Naive B cell (primary cell): Measurements from ENCODE around the gene UBE2G2. TPM values are rescaled to one million over a fixed set of nuclear protein-coding genes. Genes with fewer than 3 reads are reported as not detected.
"Not testable (repeated sequence)": the region's sequence is repeated elsewhere in the genome, so short reads cannot be mapped to it uniquely, and the experiment has no call there.

Experiments
- ATAC-seq, 2 donors: fragments of 150-1000 bp; cut with Tn5 transposase; 2 replicates each; pipeline ENCODE4 v1.10.0; 2021; ENCODE audit warnings: low read depth in 2 of 2, mild to moderate bottlenecking in 2 of 2, moderate library complexity in 2 of 2
- DNase-seq: peaks from one replicate; pipeline ENCODE4 v3.0.0; 2022
- H3K27ac Mint-ChIP-seq, 6 donors: one replicate each; pipeline ENCODE4 v1.8.0; 2020 to 2022; ENCODE audit warnings: mild to moderate bottlenecking in 6 of 6, mixed read lengths in 6 of 6, moderate library complexity in 5 of 6, inconsistent platforms in 2 of 6
- H3K27me3 Mint-ChIP-seq, 3 donors: one replicate each; pipeline ENCODE4 v1.8.0; 2021 to 2022; ENCODE audit warnings: mixed read lengths in 3 of 3, mild to moderate bottlenecking in 1 of 3
- H3K36me3 Mint-ChIP-seq, 2 donors: one replicate each; pipeline ENCODE4 v1.8.0; 2020 to 2022; ENCODE audit warnings: mixed read lengths in 2 of 2, inconsistent platforms in 1 of 2, mild to moderate bottlenecking in 1 of 2
- H3K4me1 Mint-ChIP-seq, 3 donors: one replicate each; pipeline ENCODE4 v1.8.0; 2020 to 2022; ENCODE audit warnings: mixed read lengths in 3 of 3, inconsistent platforms in 1 of 3, mild to moderate bottlenecking in 1 of 3, moderate library complexity in 1 of 3
- H3K4me3 Mint-ChIP-seq, 8 donors: one replicate each; pipeline ENCODE4 v1.8.0; 2020 to 2022; ENCODE audit warnings: mild to moderate bottlenecking in 8 of 8, mixed read lengths in 8 of 8, moderate library complexity in 8 of 8, inconsistent platforms in 2 of 8
- H3K9me3 Mint-ChIP-seq, 7 donors: one replicate each; pipeline ENCODE4 v1.8.0; 2020 to 2022; ENCODE audit warnings: mixed read lengths in 7 of 7, mild to moderate bottlenecking in 5 of 7, inconsistent platforms in 2 of 7, moderate library complexity in 1 of 7
- polyA plus RNA-seq, 6 donors: library from polyadenylated mRNA; unstranded; fragments of 300-500 nt; fragmentation: Illumina TruSeq; gene quantifications; one replicate each; pipeline ENCODE4 v1.2.3, GENCODE V29; 2021; ENCODE audit warnings: low read depth in 6 of 6

The UBE2G2 gene
- polyA plus RNA-seq, 6 donors from 2014 or later: 53.8 to 72.5 (median 59.5) TPM

GRCh38 chr21:44832516-44833255 is 31.1 kb upstream of the UBE2G2 start:
- Mint-ChIP-seq H3K4me1 (peaks cover 10 to 23% (median 14%) of the 10 kb centered on the region in 3 donors), H3K4me3 (peak overlapping the region in 1 of 8 donors; percentile 47), H3K9me3 (peaks cover 8 to 20% (median 10%) of the 10 kb centered on the region in 7 donors), H3K27ac (peak overlapping the region in 1 of 6 donors; percentile 39), H3K36me3 (peaks cover 12 to 14% of the 10 kb centered on the region in 2 donors)
- DNase-seq, H3K27me3 Mint-ChIP-seq, ATAC-seq: not testable (repeated sequence)

GRCh38 chr21:44831227-44831860 is 29.7 kb upstream of the UBE2G2 start:
- peaks cover 10 to 23% (median 14%) of the 10 kb centered on the region in 3 donors for H3K4me1 Mint-ChIP-seq
- DNase-seq: no peak
- ATAC-seq: peak; percentile 47
- H3K27ac Mint-ChIP-seq: peak overlapping the region in 3 of 6 donors; percentile 2 to 91 (median 51)
- peaks cover 17 to 20% of the 10 kb centered on the region in 2 donors for H3K36me3 Mint-ChIP-seq
- H3K27me3 Mint-ChIP-seq: peaks cover 0 to 7% (median 0%) of the 10 kb centered on the region in 3 donors
- peak overlapping the region in 7 of 8 donors; percentile 49 to 75 (median 58) for H3K4me3 Mint-ChIP-seq
- peaks cover 13 to 28% (median 17%) of the 10 kb centered on the region in 7 donors for H3K9me3 Mint-ChIP-seq

GRCh38 chr21:44829507-44830092 is 28.0 kb upstream of the UBE2G2 start:
- H3K36me3 Mint-ChIP-seq: peaks cover 17 to 20% of the 10 kb centered on the region in 2 donors
- no peak overlapping the region for H3K27ac Mint-ChIP-seq
- DNase-seq (no peak), ATAC-seq (no peak)
- peaks cover 10 to 23% (median 14%) of the 10 kb centered on the region in 3 donors for H3K4me1 Mint-ChIP-seq
- H3K4me3 Mint-ChIP-seq: peak overlapping the region in 1 of 8 donors; percentile 3
- peaks cover 0 to 7% (median 0%) of the 10 kb centered on the region in 3 donors for H3K27me3 Mint-ChIP-seq
- H3K9me3 Mint-ChIP-seq: peaks cover 13 to 28% (median 17%) of the 10 kb centered on the region in 7 donors

GRCh38 chr21:44828362-44829056 is 26.9 kb upstream of the UBE2G2 start:
- DNase-seq (no peak), ATAC-seq (no peak)
- H3K9me3 Mint-ChIP-seq: peaks cover 16 to 33% (median 19%) of the 10 kb centered on the region in 7 donors
- peak overlapping the region in 1 of 8 donors; percentile 45 for H3K4me3 Mint-ChIP-seq
- H3K4me1 Mint-ChIP-seq: peaks cover 10 to 23% (median 14%) of the 10 kb centered on the region in 3 donors
- H3K27me3 Mint-ChIP-seq: peaks cover 0 to 7% (median 4%) of the 10 kb centered on the region in 3 donors
- peak overlapping the region in 2 of 6 donors; percentile 2 to 37 for H3K27ac Mint-ChIP-seq
- peaks cover 21 to 26% of the 10 kb centered on the region in 2 donors for H3K36me3 Mint-ChIP-seq

GRCh38 chr21:44823179-44823660 is 21.6 kb upstream of the UBE2G2 start:
- no peak for ATAC-seq
- Mint-ChIP-seq H3K4me1 (no peaks in the 10 kb centered on the region), H3K9me3 (peaks cover 18 to 37% (median 30%) of the 10 kb centered on the region in 7 donors), H3K27ac (peak overlapping the region in 1 of 6 donors; percentile 41), H3K27me3 (peaks cover 0 to 7% (median 4%) of the 10 kb centered on the region in 3 donors), H3K4me3 (peak overlapping the region in 1 of 8 donors; percentile 59), H3K36me3 (peaks cover 15 to 23% of the 10 kb centered on the region in 2 donors)
- DNase-seq: no peak

GRCh38 chr21:44822484-44823178 is 21.0 kb upstream of the UBE2G2 start:
- DNase-seq: no peak
- H3K9me3 Mint-ChIP-seq: peaks cover 14 to 31% (median 25%) of the 10 kb centered on the region in 7 donors

GRCh38 chr21:44820851-44821250 is 19.2 kb upstream of the UBE2G2 start:
- peaks cover 0 to 4% (median 0%) of the 10 kb centered on the region in 3 donors for H3K27me3 Mint-ChIP-seq
- H3K4me3 Mint-ChIP-seq: peak overlapping the region in 2 of 8 donors; percentile 20 to 78

More at GRCh38 chr21:44822484-44823178, 21.0 kb upstream of the UBE2G2 start:
- peaks cover 9 to 17% of the 10 kb centered on the region in 2 donors for H3K36me3 Mint-ChIP-seq
- no peaks in the 10 kb centered on the region for H3K4me1 Mint-ChIP-seq
- ATAC-seq: no peak
- H3K27me3 Mint-ChIP-seq: peaks cover 0 to 7% (median 4%) of the 10 kb centered on the region in 3 donors
- H3K27ac Mint-ChIP-seq: no peak overlapping the region
- H3K4me3 Mint-ChIP-seq: peak overlapping the region in 1 of 8 donors; percentile 59

GRCh38 chr21:44819283-44820243 is 17.9 kb upstream of the UBE2G2 start:
- Mint-ChIP-seq H3K36me3 (peaks cover 4 to 11% of the 10 kb centered on the region in 2 donors), H3K4me3 (peak overlapping the region; percentile 50 to 88 (median 75)), H3K27ac (peak overlapping the region in 4 of 6 donors; percentile 45 to 87 (median 63)), H3K27me3 (peaks cover 0 to 4% (median 0%) of the 10 kb centered on the region in 3 donors), H3K4me1 (peaks cover 10 to 26% (median 22%) of the 10 kb centered on the region in 3 donors), H3K9me3 (peaks cover 9 to 24% (median 20%) of the 10 kb centered on the region in 7 donors)
- DNase-seq: no peak
- ATAC-seq: no peak

More at GRCh38 chr21:44820851-44821250, 19.2 kb upstream of the UBE2G2 start:
- ATAC-seq (no peak), DNase-seq (no peak)
- peaks cover 9 to 24% (median 20%) of the 10 kb centered on the region in 7 donors for H3K9me3 Mint-ChIP-seq
- H3K4me1 Mint-ChIP-seq: peaks cover 10 to 14% (median 10%) of the 10 kb centered on the region in 3 donors
- peaks cover 4 to 11% of the 10 kb centered on the region in 2 donors for H3K36me3 Mint-ChIP-seq
- H3K27ac Mint-ChIP-seq: no peak overlapping the region

- H3K9me3 Mint-ChIP-seq: peaks cover 7 to 20% (median 18%) of the 10 kb centered on the region in 7 donors
- peak overlapping the region in 3 of 6 donors; percentile 45 to 74 (median 72) for H3K27ac Mint-ChIP-seq
- H3K4me1 Mint-ChIP-seq: peaks cover 10 to 35% (median 22%) of the 10 kb centered on the region in 3 donors
- peaks cover 2 to 6% of the 10 kb centered on the region in 2 donors for H3K36me3 Mint-ChIP-seq
- DNase-seq: no peak
- ATAC-seq: no peak
- H3K27me3 Mint-ChIP-seq: peaks cover 0 to 1% (median 0%) of the 10 kb centered on the region in 3 donors
- peak overlapping the region; percentile 57 to 88 (median 77) for H3K4me3 Mint-ChIP-seq
Observed at GRCh38 chr21:44818640-44819011, 17.0 kb upstream of the UBE2G2 start.

- Mint-ChIP-seq H3K9me3 (peaks cover 4 to 15% (median 13%) of the 10 kb centered on the region in 7 donors), H3K27me3 (no peaks in the 10 kb centered on the region), H3K27ac (peak within 1 kb of the TSS in 4 of 6 donors; percentile 45 to 77 (median 73)), H3K36me3 (peaks cover 0 to 2% of the 10 kb centered on the region in 2 donors), H3K4me1 (peaks cover 11 to 37% (median 22%) of the 10 kb centered on the region in 3 donors), H3K4me3 (peak within 1 kb of the TSS; percentile 57 to 88 (median 77))
- peak; percentile 92 for DNase-seq
- peak; percentile 81 to 82 for ATAC-seq
Observed at GRCh38 chr21:44817914-44818639, 16.5 kb upstream of the UBE2G2 start, which contains the start of gene SUMO3. Gene SUMO3 (minus strand): TSS chr21:44818062. CDS start chr21:44817968, 94 bp downstream.
